NT2/D1 (cell line): ENCODE results near the gene ONECUT2.

ENCODE experiments used
- DNase-seq: peaks from one replicate; pipeline ENCODE4 v3.0.0-alpha.2; 2011; ENCODE audit warnings: low read depth, low spot score
- H3K27me3 ChIP-seq: 2 replicates; pipeline ENCODE4 v1.6.0; 2011; ENCODE audit warnings: mild to moderate bottlenecking; ENCODE audit not compliant: insufficient read length, insufficient read depth
- H3K36me3 ChIP-seq: 2 replicates; pipeline ENCODE4 v1.6.1; 2011; ENCODE audit warnings: mild to moderate bottlenecking, low read length, mixed read lengths; ENCODE audit not compliant: insufficient read depth, insufficient read length
- H3K4me1 ChIP-seq: 2 replicates; pipeline ENCODE4 v1.5.1; 2011; ENCODE audit not compliant: insufficient read depth, insufficient read length
- H3K4me3 ChIP-seq: 2 replicates; pipeline ENCODE4 v1.5.1; 2011; ENCODE audit warnings: low read depth; ENCODE audit not compliant: insufficient read length
- H3K9ac ChIP-seq: 2 replicates; pipeline ENCODE4 v1.6.0; 2011; ENCODE audit warnings: low read depth; ENCODE audit not compliant: insufficient read length
- H3K9me3 ChIP-seq: 2 replicates; pipeline ENCODE4 v1.5.1; 2011; ENCODE audit warnings: mild to moderate bottlenecking, low read length; ENCODE audit not compliant: insufficient read depth
- SUZ12 ChIP-seq: IDR thresholded peaks from 2 replicates; pipeline ENCODE4 v1.6.1; 2011; ENCODE audit not compliant: insufficient read length, insufficient read depth; ENCODE audit errors: extremely low read depth
- YY1 ChIP-seq: IDR thresholded peaks from 2 replicates; pipeline ENCODE4 v1.6.1; 2011; ENCODE audit not compliant: insufficient read length, insufficient read depth
- ZNF274 ChIP-seq: IDR thresholded peaks from 2 replicates; pipeline ENCODE4 v1.6.1; 2011; ENCODE audit warnings: mild to moderate bottlenecking, low read depth, low read length

The ONECUT2 gene

GRCh38 chr18:57437766-57438671 lies 2.8 kb downstream of the ONECUT2 start:
- peaks cover 5% of the 10 kb centered on the region; the same call in 1 of the 2 replicates for H3K9me3 ChIP-seq
- no peak for TF ChIP-seq YY1
- TF ChIP-seq SUZ12 = peak; percentile 61
- H3K4me3 ChIP-seq = peak overlapping the region; percentile 40
- peak overlapping the region; percentile 61 for H3K9ac ChIP-seq
- no peak for DNase-seq
- H3K4me1 ChIP-seq = peaks cover 9% of the 10 kb centered on the region
- peaks cover 93% of the 10 kb centered on the region for H3K27me3 ChIP-seq
- H3K36me3 ChIP-seq = no peaks in the 10 kb centered on the region

DNA sequence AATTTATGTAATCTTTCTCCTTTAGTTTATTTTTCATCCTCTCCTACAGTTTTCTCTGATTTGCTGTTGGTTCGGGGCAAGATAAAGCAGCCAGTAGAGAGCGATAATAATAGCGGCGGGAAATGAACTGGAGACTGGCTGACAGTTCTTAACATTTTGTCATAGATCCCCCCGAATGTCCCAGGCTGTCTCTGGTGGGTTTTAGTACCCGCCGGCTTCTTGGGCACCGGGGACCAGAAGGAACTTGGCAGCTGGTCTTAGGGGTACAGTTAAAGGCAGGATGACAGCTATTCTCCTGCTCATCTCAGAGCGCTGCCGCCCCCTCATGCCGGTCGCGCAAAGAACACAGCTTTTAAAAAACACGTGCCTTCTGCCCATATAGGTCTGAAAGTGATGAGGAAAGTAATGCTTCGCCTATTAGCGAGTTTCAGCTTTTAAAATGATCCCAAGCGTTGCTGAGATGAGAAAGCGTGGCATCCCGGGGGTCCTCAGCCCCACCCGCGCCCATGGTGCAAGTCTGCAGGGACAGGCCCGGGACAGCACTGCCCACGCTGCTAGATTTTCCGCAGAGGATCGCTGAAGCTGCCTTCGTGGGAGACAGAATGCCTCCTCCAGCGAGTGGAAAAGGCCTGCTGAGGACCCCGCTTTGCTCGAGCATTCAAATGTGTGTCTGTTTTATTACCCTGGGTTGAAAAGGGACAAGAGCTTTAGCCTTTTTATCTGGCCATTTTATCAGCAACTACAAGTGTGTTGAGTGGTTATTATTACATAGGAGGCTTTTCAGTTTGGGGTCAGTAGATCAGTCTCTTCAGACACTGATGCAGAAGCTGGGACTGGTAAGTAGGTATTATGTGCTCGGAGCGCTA lies 3.8 kb downstream of the ONECUT2 start:
- peaks cover 9% of the 10 kb centered on the region for H3K4me1 ChIP-seq
- no peak for TF ChIP-seq ZNF274
- no peak for TF ChIP-seq SUZ12
- no peak for TF ChIP-seq YY1
- no peaks in the 10 kb centered on the region for H3K36me3 ChIP-seq
- peaks cover 93% of the 10 kb centered on the region for H3K27me3 ChIP-seq
- H3K9ac ChIP-seq = no peak overlapping the region
- DNase-seq = no peak
- peaks cover 5% of the 10 kb centered on the region; the same call in 1 of the 2 replicates for H3K9me3 ChIP-seq
- no peak overlapping the region for H3K4me3 ChIP-seq

DNA sequence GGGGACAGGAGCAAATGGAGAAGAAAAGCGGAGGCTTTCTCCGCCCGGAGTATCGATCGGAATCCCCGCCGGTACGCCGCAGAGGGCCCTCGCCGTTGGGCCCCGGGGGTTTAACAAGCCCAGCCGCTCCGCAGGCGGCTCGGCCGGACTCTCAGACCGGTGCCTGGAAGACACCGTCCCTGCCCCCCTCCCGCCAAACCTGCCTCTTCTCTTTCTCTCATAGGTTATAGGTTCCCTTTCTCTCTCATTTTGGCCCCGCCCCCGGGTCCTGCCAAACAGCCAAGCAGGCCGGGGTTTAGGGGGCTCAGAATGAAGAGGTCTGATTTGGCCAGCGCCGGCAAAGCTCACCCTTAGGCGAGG lies 4.4 kb downstream of the ONECUT2 start:
- TF ChIP-seq ZNF274 = no peak
- TF ChIP-seq YY1 = no peak
- no peak for TF ChIP-seq SUZ12
- Histone ChIP-seq H3K4me1 (peaks cover 9% of the 10 kb centered on the region), H3K36me3 (no peaks in the 10 kb centered on the region), H3K9ac (no peak overlapping the region), H3K9me3 (peaks cover 5% of the 10 kb centered on the region; the same call in 1 of the 2 replicates), H3K27me3 (peaks cover 92% of the 10 kb centered on the region), H3K4me3 (no peak overlapping the region)
- no peak for DNase-seq

- H3K9me3 ChIP-seq = peaks cover 5% of the 10 kb centered on the region; the same call in 1 of the 2 replicates
- H3K4me1 ChIP-seq = peaks cover 9% of the 10 kb centered on the region
- DNase-seq = no peak
- no peaks in the 10 kb centered on the region for H3K36me3 ChIP-seq
- no peak overlapping the region for H3K9ac ChIP-seq
- TF ChIP-seq YY1 (no peak), SUZ12 (peak; percentile 77)
- H3K27me3 ChIP-seq = peaks cover 92% of the 10 kb centered on the region
- H3K4me3 ChIP-seq = no peak overlapping the region
Observed at GRCh38 chr18:57439985-57440330, 4.8 kb downstream of the ONECUT2 start.

DNA sequence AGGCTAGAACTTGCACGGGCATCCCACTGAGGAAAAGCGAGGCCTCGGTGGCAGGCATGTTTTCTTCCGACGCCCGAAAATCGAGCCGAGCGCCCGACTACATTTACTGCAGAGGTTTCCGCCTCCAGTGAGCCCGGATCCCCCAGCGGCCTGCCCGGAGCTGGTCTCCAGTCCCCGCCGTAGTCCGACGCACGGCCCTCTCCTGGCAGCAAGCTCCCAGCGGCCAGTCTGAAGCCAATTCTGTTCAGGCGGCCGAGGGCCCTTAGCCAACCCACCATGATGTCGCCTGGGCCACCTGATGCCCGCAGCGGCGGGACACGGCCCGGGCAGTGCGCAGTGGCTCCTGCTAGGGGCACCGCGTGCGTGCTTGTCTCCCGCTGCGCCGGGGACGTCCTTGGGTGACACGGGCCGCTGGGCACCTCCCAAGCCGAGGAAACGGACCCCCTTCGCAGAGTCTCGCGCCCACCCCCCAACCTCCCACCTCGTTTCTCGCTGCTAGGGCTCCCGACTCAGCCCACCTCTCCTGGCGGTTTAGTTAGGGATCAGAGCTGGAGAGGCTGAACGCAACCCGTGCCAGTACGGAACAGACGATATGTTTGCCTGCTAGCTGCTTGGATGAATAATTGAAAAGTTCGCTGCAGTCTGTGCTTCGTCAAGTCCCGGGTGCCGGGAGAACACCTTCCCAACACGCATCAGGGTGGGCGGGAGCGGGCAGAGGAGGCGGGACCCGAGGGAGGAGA lies 5.3 kb downstream of the ONECUT2 start:
- no peak overlapping the region for H3K9ac ChIP-seq
- DNase-seq = no peak
- peaks cover 96% of the 10 kb centered on the region for H3K27me3 ChIP-seq
- peak overlapping the region; percentile 26 for H3K4me3 ChIP-seq
- no peaks in the 10 kb centered on the region for H3K36me3 ChIP-seq
- TF ChIP-seq SUZ12 (peak; percentile 47), YY1 (no peak)
- H3K9me3 ChIP-seq = peaks cover 5% of the 10 kb centered on the region; the same call in 1 of the 2 replicates
- peaks cover 9% of the 10 kb centered on the region for H3K4me1 ChIP-seq

DNA sequence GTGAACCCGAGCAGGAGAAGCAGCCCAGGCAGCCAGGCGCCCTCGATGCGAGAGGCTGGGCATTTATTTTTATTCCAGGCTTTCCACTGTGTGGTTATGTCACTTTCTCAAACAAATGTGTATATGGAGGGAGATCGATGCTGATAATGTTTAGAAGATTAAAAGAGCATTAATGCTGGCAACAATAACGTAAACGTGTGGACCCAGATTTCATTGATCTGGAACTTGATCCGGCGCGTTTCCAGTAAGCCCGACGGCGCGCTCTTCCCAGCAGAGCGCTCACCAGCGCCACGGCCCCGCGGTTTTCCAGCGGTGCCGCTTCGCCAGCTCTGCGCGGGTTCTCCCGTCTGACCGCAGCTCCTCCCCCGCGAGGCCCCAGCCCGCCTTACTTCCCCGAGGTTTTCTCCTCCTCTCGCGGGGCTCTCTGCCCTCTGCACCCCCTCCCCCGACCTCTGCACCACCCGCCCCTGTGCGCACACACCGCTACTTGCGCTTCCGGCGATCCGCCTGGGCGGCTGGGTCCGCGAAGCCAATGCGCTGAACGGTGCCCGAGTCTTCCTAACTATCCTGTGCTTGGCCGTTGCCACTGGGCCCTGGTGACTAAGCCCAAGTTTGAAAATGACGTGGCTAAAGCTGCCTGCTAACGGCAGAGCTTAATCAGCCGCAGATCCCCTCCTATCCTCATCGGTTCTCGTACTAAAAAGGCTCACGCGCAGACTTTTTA lies 6.1 kb downstream of the ONECUT2 start:
- Histone ChIP-seq H3K9me3 (peaks cover 5% of the 10 kb centered on the region; the same call in 1 of the 2 replicates), H3K4me1 (peaks cover 9% of the 10 kb centered on the region), H3K36me3 (no peaks in the 10 kb centered on the region), H3K9ac (peak overlapping the region; percentile 56), H3K27me3 (peaks cover 99% of the 10 kb centered on the region), H3K4me3 (peak overlapping the region; percentile 26)
- TF ChIP-seq YY1 = no peak
- no peak for TF ChIP-seq SUZ12
- no peak for TF ChIP-seq ZNF274
- no peak for DNase-seq
